ENCODE data around the gene DVL2. TPM values are rescaled to one million over a fixed set of nuclear protein-coding genes. Genes with fewer than 3 reads are reported as not detected.

DVL2 gene
- total and polyA plus RNA-seq, 2 of the 13 experiments (the other 11 are each of a cell fraction or from before 2014, with no cell fraction given) = 5.7 to 38.2 TPM

DNA sequence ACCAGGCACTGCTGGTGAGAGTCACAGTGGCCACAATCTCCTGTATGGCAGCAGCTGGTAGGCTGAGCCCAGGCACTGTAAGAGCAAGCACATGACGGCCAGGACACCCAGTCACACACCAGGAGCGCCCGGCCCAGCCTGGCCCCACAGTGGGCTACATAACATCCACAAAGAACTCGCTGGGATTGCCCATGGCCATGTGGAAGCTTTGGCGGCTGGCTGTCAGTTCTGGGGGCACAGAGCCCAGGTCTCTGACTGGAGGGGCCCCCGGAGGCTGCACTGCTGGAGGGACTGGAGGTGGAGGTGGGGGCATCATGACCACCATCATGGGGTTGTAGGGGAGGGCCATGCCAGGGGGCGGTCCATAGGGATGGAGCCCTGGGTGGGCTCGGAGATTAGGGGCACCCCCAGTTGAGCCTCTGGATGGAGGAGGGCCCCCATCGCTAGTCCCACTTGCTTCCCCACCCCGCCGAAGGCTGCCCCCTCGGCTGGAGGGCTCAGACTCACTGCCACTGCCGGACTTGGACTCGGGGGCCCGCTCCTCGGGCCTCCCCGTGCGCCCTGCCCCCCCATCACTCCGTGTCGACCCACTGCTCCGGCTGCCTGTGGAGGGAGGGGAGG is 8.5 kb downstream of the DVL2 start:
- H3K4me2 ChIP-seq (ENCODE audit: low read depth, low read length) = no peak overlapping the region
- peaks cover 14% of the 10 kb centered on the region for H3K79me2 ChIP-seq (ENCODE audit: insufficient read depth, low read length)
- no peak overlapping the region for H2AFZ ChIP-seq (ENCODE audit: low read length)
- 100% methylated on average over 3 of the region's 21 CpGs for WGBS (ENCODE audit: low lambda C conversion rate)
- CTCF ChIA-PET (ENCODE audit: low intra/inter-chr PET ratio, low total read pairs) = no interaction called here
- H3K9me3 ChIP-seq (ENCODE audit: low read length) = no peaks in the 10 kb centered on the region
- FAIRE-seq = no peak
- H3K4me3 ChIP-seq (replicated peaks in 1 of 3; ENCODE audit: insufficient read depth in 1 of 3, low read depth in 2 of 3, low read length in 3 of 3) = no peak overlapping the region
- no peak for DNase-seq (ENCODE audit: low spot score)
- POLR2A ChIA-PET = interaction anchor here (6.8 kb wide), 1 partner anchor 10 kb away, joined by 140 read pairs; the partner anchor contains the start of genes DVL2 and PHF23
- peaks cover 16% of the 10 kb centered on the region for H3K4me1 ChIP-seq (ENCODE audit: insufficient read depth, low read length)
- peaks cover 34 to 92% of the 10 kb centered on the region in 2 experiments; a peak in 4 of 5 replicates for H3K36me3 ChIP-seq (replicated peaks in 1 of 2; ENCODE audit: control insufficient read depth in 1 of 2, insufficient read depth in 2 of 2, low read length in 2 of 2)
- no peaks in the 10 kb centered on the region for H3K27me3 ChIP-seq (ENCODE audit: control insufficient read depth in 1 of 2, insufficient read depth in 2 of 2, low read length in 2 of 2)
- in situ Hi-C loops (cut with HindIII; ENCODE audit: extremely low pct_ligation_motif_present, low pct_unique_long_range_greater_than_20kb) (no loop called here), intact Hi-C loops (cut with micrococcal nuclease; ENCODE audit: unreplicated experiment) (no loop called here)
- no peak overlapping the region for H3K27ac ChIP-seq (ENCODE audit: extremely low read length, insufficient read depth, low read length)
- peaks cover 6% of the 10 kb centered on the region; the same call in 1 of the 2 replicates for H4K20me1 ChIP-seq (ENCODE audit: insufficient read depth, low read length)
- no peak for ATAC-seq
- H3K9ac ChIP-seq (ENCODE audit: insufficient read depth, low read depth, low read length) = no peak overlapping the region
- no TSS peak for BruUV-seq (replicated peaks)
- peak; percentile 82 for TF ChIP-seq AGO1 (IDR thresholded peaks at IDR 0.05; ENCODE audit: low read depth, low read length, poor library complexity, severe bottlenecking)
- TF ChIP-seq NKX3-1 (CRISPR knock-in tag; IDR thresholded peaks at IDR 0.05) = no peak
- TF ChIP-seq, protein P1, sequence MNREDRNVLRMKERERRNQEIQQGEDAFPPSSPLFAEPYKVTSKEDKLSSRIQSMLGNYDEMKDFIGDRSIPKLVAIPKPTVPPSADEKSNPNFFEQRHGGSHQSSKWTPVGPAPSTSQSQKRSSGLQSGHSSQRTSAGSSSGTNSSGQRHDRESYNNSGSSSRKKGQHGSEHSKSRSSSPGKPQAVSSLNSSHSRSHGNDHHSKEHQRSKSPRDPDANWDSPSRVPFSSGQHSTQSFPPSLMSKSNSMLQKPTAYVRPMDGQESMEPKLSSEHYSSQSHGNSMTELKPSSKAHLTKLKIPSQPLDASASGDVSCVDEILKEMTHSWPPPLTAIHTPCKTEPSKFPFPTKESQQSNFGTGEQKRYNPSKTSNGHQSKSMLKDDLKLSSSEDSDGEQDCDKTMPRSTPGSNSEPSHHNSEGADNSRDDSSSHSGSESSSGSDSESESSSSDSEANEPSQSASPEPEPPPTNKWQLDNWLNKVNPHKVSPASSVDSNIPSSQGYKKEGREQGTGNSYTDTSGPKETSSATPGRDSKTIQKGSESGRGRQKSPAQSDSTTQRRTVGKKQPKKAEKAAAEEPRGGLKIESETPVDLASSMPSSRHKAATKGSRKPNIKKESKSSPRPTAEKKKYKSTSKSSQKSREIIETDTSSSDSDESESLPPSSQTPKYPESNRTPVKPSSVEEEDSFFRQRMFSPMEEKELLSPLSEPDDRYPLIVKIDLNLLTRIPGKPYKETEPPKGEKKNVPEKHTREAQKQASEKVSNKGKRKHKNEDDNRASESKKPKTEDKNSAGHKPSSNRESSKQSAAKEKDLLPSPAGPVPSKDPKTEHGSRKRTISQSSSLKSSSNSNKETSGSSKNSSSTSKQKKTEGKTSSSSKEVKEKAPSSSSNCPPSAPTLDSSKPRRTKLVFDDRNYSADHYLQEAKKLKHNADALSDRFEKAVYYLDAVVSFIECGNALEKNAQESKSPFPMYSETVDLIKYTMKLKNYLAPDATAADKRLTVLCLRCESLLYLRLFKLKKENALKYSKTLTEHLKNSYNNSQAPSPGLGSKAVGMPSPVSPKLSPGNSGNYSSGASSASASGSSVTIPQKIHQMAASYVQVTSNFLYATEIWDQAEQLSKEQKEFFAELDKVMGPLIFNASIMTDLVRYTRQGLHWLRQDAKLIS (CRISPR knock-in tag; IDR thresholded peaks at IDR 0.05) = no peak
- TF ChIP-seq, protein P2, sequence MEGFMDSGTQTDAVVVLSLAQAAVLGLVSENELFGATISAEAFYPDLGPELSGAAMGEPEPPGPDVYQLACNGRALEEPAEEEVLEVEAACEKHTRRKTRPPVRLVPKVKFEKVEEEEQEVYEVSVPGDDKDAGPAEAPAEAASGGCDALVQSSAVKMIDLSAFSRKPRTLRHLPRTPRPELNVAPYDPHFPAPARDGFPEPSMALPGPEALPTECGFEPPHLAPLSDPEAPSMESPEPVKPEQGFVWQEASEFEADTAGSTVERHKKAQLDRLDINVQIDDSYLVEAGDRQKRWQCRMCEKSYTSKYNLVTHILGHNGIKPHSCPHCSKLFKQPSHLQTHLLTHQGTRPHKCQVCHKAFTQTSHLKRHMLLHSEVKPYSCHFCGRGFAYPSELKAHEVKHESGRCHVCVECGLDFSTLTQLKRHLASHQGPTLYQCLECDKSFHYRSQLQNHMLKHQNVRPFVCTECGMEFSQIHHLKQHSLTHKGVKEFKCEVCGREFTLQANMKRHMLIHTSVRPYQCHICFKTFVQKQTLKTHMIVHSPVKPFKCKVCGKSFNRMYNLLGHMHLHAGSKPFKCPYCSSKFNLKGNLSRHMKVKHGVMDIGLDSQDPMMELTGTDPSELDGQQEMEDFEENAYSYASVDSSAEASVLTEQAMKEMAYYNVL (CRISPR knock-in tag; IDR thresholded peaks at IDR 0.05; ENCODE audit: borderline replicate concordance) = no peak
- no peak for TF ChIP-seq ZNF451 (CRISPR knock-in tag; IDR thresholded peaks at IDR 0.05)
- TF ChIP-seq POLR2G (IDR thresholded peaks at IDR 0.05; ENCODE audit: low read depth, low read length) = peak; percentile 37; the same call in 1 of the 2 replicates
- peak; percentile 69 for TF ChIP-seq RBFOX2 (IDR thresholded peaks at IDR 0.05; ENCODE audit: low read depth, low read length)
- no peak for TF ChIP-seq ZNF614 (CRISPR knock-in tag; IDR thresholded peaks at IDR 0.05; ENCODE audit: borderline replicate concordance)
- no peak for TF ChIP-seq ZNF33B (CRISPR knock-in tag; IDR thresholded peaks at IDR 0.05)
- no peak for TF ChIP-seq ZNF891 (CRISPR knock-in tag; IDR thresholded peaks at IDR 0.05)
- no peak for TF ChIP-seq ZNF629 (CRISPR knock-in tag; conservative IDR thresholded peaks at IDR 0.05)
- peak; percentile 92 for TF ChIP-seq AGO2 (optimal IDR thresholded peaks at IDR 0.05; ENCODE audit: low read depth, low read length)
- TF ChIP-seq, protein P3, sequence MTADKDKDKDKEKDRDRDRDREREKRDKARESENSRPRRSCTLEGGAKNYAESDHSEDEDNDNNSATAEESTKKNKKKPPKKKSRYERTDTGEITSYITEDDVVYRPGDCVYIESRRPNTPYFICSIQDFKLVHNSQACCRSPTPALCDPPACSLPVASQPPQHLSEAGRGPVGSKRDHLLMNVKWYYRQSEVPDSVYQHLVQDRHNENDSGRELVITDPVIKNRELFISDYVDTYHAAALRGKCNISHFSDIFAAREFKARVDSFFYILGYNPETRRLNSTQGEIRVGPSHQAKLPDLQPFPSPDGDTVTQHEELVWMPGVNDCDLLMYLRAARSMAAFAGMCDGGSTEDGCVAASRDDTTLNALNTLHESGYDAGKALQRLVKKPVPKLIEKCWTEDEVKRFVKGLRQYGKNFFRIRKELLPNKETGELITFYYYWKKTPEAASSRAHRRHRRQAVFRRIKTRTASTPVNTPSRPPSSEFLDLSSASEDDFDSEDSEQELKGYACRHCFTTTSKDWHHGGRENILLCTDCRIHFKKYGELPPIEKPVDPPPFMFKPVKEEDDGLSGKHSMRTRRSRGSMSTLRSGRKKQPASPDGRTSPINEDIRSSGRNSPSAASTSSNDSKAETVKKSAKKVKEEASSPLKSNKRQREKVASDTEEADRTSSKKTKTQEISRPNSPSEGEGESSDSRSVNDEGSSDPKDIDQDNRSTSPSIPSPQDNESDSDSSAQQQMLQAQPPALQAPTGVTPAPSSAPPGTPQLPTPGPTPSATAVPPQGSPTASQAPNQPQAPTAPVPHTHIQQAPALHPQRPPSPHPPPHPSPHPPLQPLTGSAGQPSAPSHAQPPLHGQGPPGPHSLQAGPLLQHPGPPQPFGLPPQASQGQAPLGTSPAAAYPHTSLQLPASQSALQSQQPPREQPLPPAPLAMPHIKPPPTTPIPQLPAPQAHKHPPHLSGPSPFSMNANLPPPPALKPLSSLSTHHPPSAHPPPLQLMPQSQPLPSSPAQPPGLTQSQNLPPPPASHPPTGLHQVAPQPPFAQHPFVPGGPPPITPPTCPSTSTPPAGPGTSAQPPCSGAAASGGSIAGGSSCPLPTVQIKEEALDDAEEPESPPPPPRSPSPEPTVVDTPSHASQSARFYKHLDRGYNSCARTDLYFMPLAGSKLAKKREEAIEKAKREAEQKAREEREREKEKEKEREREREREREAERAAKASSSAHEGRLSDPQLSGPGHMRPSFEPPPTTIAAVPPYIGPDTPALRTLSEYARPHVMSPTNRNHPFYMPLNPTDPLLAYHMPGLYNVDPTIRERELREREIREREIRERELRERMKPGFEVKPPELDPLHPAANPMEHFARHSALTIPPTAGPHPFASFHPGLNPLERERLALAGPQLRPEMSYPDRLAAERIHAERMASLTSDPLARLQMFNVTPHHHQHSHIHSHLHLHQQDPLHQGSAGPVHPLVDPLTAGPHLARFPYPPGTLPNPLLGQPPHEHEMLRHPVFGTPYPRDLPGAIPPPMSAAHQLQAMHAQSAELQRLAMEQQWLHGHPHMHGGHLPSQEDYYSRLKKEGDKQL (CRISPR knock-in tag; IDR thresholded peaks at IDR 0.05; ENCODE audit: low read depth) = no peak

Measured in HepG2 (cell line).